Ishikawa (cell line): ENCODE results near the gene APOBEC3C.

Experiments
- EGR1 ChIP-seq: IDR thresholded peaks from 2 replicates; pipeline ENCODE4 v1.6.1; 2012
- EP300 ChIP-seq: IDR thresholded peaks from 2 replicates; pipeline ENCODE4 v1.6.1; 2012; ENCODE audit warnings: borderline replicate concordance
- FOXM1 ChIP-seq: IDR thresholded peaks from 2 replicates; pipeline ENCODE4 v1.6.1; 2012; ENCODE audit warnings: low read depth, borderline replicate concordance
- RAD21 ChIP-seq: IDR thresholded peaks from 2 replicates; pipeline ENCODE4 v1.6.1; 2012; ENCODE audit warnings: low read depth
- REST ChIP-seq: IDR thresholded peaks from 2 replicates; pipeline ENCODE4 v1.6.1; 2012; ENCODE audit warnings: low read depth, mild to moderate bottlenecking
- TAF1 ChIP-seq: IDR thresholded peaks from 2 replicates; pipeline ENCODE4 v1.6.1; 2012; ENCODE audit warnings: low read depth, mild to moderate bottlenecking
- YY1 ChIP-seq: IDR thresholded peaks from 2 replicates; pipeline ENCODE4 v1.6.1; 2012; ENCODE audit warnings: low read depth

DNA sequence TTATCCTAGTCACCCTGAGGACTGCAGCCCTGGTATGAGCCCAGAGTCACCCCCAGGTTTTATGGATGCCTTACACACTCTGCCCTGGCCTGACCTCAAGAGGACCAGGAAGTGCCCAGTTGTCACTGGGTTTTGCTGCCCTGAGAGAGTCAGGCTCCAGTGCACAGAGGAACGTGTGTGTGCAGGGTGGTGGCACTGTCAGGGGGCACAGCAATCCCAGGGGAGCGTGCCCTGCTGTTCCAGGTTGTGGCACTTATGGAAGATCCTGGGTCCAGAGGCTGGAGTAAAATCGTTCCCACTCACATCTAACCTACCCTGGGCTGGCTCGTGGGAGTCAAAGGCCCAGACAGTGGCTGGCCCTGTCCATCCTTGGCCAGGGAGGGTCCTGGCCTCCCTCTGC lies 49.1 kb upstream of the APOBEC3C start:
- TF ChIP-seq REST (no peak), FOXM1 (no peak), EGR1 (no peak), RAD21 (no peak), TAF1 (no peak), EP300 (no peak), YY1 (no peak)
